HepG2 (cell line): ENCODE results near the gene ACACA. TPM values are rescaled to one million over a fixed set of nuclear protein-coding genes. Genes with fewer than 3 reads are reported as not detected.

Experiments
- EHMT2 ChIP-seq: fragments of 200-600 bp; sonication (generic); IDR thresholded peaks from 2 replicates; pipeline ENCODE4 v1.7.0; 2017; ENCODE audit warnings: antibody characterized with exemption, low read depth, low read length, borderline replicate concordance
- GPN1 ChIP-seq: sonication (generic); formaldehyde crosslinking; IDR thresholded peaks from 2 replicates; pipeline ENCODE4 v1.5.1; 2020; ENCODE audit warnings: missing genetic modification reagents, borderline replicate concordance
- JDP2 ChIP-seq: sonication (generic); formaldehyde crosslinking; IDR thresholded peaks from 2 replicates; pipeline ENCODE4 v1.8.1; 2022; ENCODE audit warnings: missing genetic modification reagents, borderline replicate concordance
- MED1 ChIP-seq: sonication (generic); formaldehyde crosslinking; IDR thresholded peaks from 2 replicates; pipeline ENCODE4 v1.4.0; 2020; ENCODE audit warnings: missing genetic modification reagents
- NR2C2 ChIP-seq: sonication (generic); formaldehyde crosslinking; IDR thresholded peaks from 2 replicates; pipeline ENCODE4 v1.4.0; 2020; ENCODE audit warnings: missing genetic modification reagents, mild to moderate bottlenecking, moderate library complexity, borderline replicate concordance
- RFXAP ChIP-seq: sonication (generic); formaldehyde crosslinking; IDR thresholded peaks from 2 replicates; pipeline ENCODE4 v1.4.0; 2020; ENCODE audit warnings: missing genetic modification reagents, borderline replicate concordance
- SMC3 ChIP-seq: IDR thresholded peaks from 2 replicates; pipeline ENCODE4 v1.6.1; 2011; ENCODE audit warnings: low read length, improper control_type of control experiment
- ZBTB42 ChIP-seq: sonication (generic); formaldehyde crosslinking; IDR thresholded peaks from 2 replicates; pipeline ENCODE4 v1.5.0; 2020; ENCODE audit warnings: mild to moderate bottlenecking, missing genetic modification reagents
- ZBTB7A ChIP-seq: sonication (generic); formaldehyde crosslinking; IDR thresholded peaks from 2 replicates; pipeline ENCODE4 v1.8.0; 2022; ENCODE audit warnings: mild to moderate bottlenecking, missing genetic modification reagents
- ZNF253 ChIP-seq: sonication (generic); formaldehyde crosslinking; IDR thresholded peaks from 2 replicates; pipeline ENCODE4 v1.8.0; 2022; ENCODE audit warnings: mild to moderate bottlenecking, missing genetic modification reagents, borderline replicate concordance
- ZNF33B ChIP-seq: sonication (generic); formaldehyde crosslinking; IDR thresholded peaks from 2 replicates; pipeline ENCODE4 v1.5.1; 2020; ENCODE audit warnings: mild to moderate bottlenecking, missing genetic modification reagents
- ZNF674 ChIP-seq: sonication (generic); formaldehyde crosslinking; IDR thresholded peaks from 2 replicates; pipeline ENCODE4 v1.5.0; 2020; ENCODE audit warnings: low read depth, mild to moderate bottlenecking, missing genetic modification reagents
- ZNF747 ChIP-seq: sonication (generic); formaldehyde crosslinking; IDR thresholded peaks from 2 replicates; pipeline ENCODE4 v1.8.1; 2023; ENCODE audit warnings: missing genetic modification reagents, mild to moderate bottlenecking, borderline replicate concordance
- ZNF761 ChIP-seq: sonication (generic); formaldehyde crosslinking; conservative IDR thresholded peaks from 2 replicates; pipeline ENCODE4 v1.4.0; 2020; ENCODE audit warnings: mild to moderate bottlenecking, missing genetic modification reagents
- ZNF879 ChIP-seq: sonication (generic); formaldehyde crosslinking; IDR thresholded peaks from 2 replicates; pipeline ENCODE4 v1.8.1; 2023; ENCODE audit warnings: missing genetic modification reagents
- polyA plus RNA-seq, 8 experiments: library from polyadenylated mRNA; depleted of rRNA in 3 of 8; stranded (reverse) in 7 of 8; unstranded in 1 of 8; fragments of >200 nt; fragmentation: Illumina TruSeq in 4 of 8; extraction: Trizol in 4 of 8; gene quantifications; 2 replicates each; pipeline versions ENCODE4 v1.2.1 to v1.2.3, GENCODE V29; 2011 to 2016; ENCODE audit warnings: low read depth in 4 of 8, missing spikeins in 1 of 8, mixed read lengths in 1 of 8; ENCODE audit not compliant: insufficient read depth in 1 of 8
- total RNA-seq, 5 experiments: library from RNA; depleted of rRNA; stranded (reverse); fragments of >200 nt; fragmentation: Illumina TruSeq; extraction: Trizol; gene quantifications; 2 replicates each; pipeline ENCODE4 v1.2.3, GENCODE V29; 2016; ENCODE audit warnings: low read depth in 1 of 5
- TF ChIP-seq, protein P1 (sequence below): sonication (generic); formaldehyde crosslinking; IDR thresholded peaks from 2 replicates; pipeline ENCODE4 v1.4.0; 2020; ENCODE audit warnings: missing genetic modification reagents, mild to moderate bottlenecking, borderline replicate concordance
- TF ChIP-seq, protein P2 (sequence below): sonication (generic); formaldehyde crosslinking; IDR thresholded peaks from 2 replicates; pipeline ENCODE4 v1.9.0; 2022; ENCODE audit warnings: missing genetic modification reagents, mild to moderate bottlenecking, borderline replicate concordance
- TF ChIP-seq, protein P3 (sequence below): sonication (generic); formaldehyde crosslinking; IDR thresholded peaks from 2 replicates; pipeline ENCODE4 v1.5.0; 2020; ENCODE audit warnings: mild to moderate bottlenecking, missing genetic modification reagents, borderline replicate concordance
- TF ChIP-seq, protein P4 (sequence below): sonication (generic); formaldehyde crosslinking; IDR thresholded peaks from 2 replicates; pipeline ENCODE4 v1.4.0; 2020; ENCODE audit warnings: mild to moderate bottlenecking, missing genetic modification reagents
- TF ChIP-seq, protein P5 (sequence below): sonication (generic); formaldehyde crosslinking; IDR thresholded peaks from 2 replicates; pipeline ENCODE4 v1.4.0; 2020; ENCODE audit warnings: missing genetic modification reagents
- TF ChIP-seq, protein P6 (sequence below): IDR thresholded peaks from 2 replicates; pipeline ENCODE4 v1.6.1; 2012; ENCODE audit warnings: inconsistent platforms

Gene ACACA
- total and polyA plus RNA-seq, 2 of the 13 experiments (the other 11 are each of a cell fraction or from before 2014, with no cell fraction given) = 39.2 to 47.2 TPM

DNA sequence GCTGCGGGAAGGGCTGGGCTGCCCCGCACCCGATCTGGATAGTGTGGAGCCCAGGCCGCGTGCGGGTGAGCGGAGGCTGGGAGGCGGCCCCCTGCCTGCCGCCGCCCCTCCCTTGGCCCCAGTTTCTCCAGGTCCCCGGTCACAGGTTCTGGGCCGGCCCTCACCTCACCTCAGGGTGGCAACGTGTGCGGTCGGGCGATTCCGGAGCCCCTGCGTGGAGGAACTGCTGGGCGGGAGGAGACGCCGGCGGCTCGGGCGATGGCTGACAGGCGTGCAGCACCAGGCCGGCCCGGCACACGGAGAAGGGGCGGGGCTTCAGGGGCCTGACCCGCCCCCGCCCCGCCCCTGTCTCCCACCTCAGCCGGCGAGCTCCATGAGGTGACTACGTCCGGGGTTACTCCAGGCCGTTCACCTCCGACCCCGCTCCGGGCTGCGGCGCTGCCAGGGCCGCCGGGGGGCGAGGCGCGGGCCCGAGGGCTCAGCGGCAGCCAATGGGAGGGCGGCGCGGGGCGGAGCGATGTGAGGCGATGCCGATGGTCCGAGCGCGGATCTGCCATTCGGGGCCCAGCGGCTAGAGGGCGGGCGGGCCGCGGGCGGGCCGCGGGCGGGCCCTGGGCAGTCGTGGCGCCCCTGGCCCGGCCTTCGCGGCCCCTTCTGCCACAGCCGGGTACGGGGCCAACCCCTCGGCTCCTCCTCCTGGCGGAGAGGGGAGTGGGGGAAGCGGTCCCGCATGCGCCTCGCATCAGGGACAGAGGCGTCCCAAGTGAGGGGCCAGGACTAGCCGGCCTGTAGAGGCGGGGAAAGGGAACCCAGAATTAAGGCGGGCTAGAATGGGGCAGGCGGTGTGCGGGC is 47.6 kb downstream of the ACACA start (continued):
- TF ChIP-seq ZNF253 (CRISPR knock-in tag) (peak; percentile 76; the same call in 1 of the 2 replicates), SMC3 (no peak), RFXAP (CRISPR knock-in tag) (peak; percentile 50; the same call in 1 of the 2 replicates), ZNF674 (CRISPR knock-in tag) (0 out of 2 replicates have a peak, but pooled peaks have one; percentile 89), NR2C2 (CRISPR knock-in tag) (peak; percentile 98), ZNF33B (CRISPR knock-in tag) (no peak), JDP2 (CRISPR knock-in tag) (no peak), GPN1 (CRISPR knock-in tag) (no peak), ZBTB7A (CRISPR knock-in tag) (no peak), ZNF879 (CRISPR knock-in tag) (0 out of 2 replicates have a peak, but pooled peaks have one; percentile 42), ZBTB42 (no peak; the same call in 1 of the 2 replicates), ZNF761 (0 out of 2 replicates have a peak, but pooled peaks have one; percentile 13), MED1 (CRISPR knock-in tag) (peak; percentile 77), ZNF747 (CRISPR knock-in tag) (0 out of 2 replicates have a peak, but pooled peaks have one; percentile 57), EHMT2 (no peak)
- TF ChIP-seq, protein P1, sequence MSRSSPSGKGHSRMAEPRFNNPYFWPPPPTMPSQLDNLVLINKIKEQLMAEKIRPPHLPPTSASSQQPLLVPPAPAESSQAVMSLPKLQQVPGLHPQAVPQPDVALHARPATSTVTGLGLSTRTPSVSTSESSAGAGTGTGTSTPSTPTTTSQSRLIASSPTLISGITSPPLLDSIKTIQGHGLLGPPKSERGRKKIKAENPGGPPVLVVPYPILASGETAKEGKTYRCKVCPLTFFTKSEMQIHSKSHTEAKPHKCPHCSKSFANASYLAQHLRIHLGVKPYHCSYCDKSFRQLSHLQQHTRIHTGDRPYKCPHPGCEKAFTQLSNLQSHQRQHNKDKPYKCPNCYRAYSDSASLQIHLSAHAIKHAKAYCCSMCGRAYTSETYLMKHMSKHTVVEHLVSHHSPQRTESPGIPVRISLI (CRISPR knock-in tag) = no peak
- TF ChIP-seq, protein P2, sequence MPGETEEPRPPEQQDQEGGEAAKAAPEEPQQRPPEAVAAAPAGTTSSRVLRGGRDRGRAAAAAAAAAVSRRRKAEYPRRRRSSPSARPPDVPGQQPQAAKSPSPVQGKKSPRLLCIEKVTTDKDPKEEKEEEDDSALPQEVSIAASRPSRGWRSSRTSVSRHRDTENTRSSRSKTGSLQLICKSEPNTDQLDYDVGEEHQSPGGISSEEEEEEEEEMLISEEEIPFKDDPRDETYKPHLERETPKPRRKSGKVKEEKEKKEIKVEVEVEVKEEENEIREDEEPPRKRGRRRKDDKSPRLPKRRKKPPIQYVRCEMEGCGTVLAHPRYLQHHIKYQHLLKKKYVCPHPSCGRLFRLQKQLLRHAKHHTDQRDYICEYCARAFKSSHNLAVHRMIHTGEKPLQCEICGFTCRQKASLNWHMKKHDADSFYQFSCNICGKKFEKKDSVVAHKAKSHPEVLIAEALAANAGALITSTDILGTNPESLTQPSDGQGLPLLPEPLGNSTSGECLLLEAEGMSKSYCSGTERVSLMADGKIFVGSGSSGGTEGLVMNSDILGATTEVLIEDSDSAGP = peak; percentile 64; the same call in 1 of the 2 replicates
- TF ChIP-seq, protein P3, sequence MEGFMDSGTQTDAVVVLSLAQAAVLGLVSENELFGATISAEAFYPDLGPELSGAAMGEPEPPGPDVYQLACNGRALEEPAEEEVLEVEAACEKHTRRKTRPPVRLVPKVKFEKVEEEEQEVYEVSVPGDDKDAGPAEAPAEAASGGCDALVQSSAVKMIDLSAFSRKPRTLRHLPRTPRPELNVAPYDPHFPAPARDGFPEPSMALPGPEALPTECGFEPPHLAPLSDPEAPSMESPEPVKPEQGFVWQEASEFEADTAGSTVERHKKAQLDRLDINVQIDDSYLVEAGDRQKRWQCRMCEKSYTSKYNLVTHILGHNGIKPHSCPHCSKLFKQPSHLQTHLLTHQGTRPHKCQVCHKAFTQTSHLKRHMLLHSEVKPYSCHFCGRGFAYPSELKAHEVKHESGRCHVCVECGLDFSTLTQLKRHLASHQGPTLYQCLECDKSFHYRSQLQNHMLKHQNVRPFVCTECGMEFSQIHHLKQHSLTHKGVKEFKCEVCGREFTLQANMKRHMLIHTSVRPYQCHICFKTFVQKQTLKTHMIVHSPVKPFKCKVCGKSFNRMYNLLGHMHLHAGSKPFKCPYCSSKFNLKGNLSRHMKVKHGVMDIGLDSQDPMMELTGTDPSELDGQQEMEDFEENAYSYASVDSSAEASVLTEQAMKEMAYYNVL (CRISPR knock-in tag) = peak; percentile 86
- TF ChIP-seq, protein P4, sequence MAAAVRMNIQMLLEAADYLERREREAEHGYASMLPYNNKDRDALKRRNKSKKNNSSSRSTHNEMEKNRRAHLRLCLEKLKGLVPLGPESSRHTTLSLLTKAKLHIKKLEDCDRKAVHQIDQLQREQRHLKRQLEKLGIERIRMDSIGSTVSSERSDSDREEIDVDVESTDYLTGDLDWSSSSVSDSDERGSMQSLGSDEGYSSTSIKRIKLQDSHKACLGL (CRISPR knock-in tag) = peak; percentile 97
- TF ChIP-seq, protein P5, sequence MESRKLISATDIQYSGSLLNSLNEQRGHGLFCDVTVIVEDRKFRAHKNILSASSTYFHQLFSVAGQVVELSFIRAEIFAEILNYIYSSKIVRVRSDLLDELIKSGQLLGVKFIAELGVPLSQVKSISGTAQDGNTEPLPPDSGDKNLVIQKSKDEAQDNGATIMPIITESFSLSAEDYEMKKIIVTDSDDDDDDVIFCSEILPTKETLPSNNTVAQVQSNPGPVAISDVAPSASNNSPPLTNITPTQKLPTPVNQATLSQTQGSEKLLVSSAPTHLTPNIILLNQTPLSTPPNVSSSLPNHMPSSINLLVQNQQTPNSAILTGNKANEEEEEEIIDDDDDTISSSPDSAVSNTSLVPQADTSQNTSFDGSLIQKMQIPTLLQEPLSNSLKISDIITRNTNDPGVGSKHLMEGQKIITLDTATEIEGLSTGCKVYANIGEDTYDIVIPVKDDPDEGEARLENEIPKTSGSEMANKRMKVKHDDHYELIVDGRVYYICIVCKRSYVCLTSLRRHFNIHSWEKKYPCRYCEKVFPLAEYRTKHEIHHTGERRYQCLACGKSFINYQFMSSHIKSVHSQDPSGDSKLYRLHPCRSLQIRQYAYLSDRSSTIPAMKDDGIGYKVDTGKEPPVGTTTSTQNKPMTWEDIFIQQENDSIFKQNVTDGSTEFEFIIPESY (CRISPR knock-in tag) = no peak
- TF ChIP-seq, protein P6, sequence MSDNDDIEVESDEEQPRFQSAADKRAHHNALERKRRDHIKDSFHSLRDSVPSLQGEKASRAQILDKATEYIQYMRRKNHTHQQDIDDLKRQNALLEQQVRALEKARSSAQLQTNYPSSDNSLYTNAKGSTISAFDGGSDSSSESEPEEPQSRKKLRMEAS = peak; percentile 47
